Colonic mucosa (tissue), 4 donors: ENCODE measurements around the gene CALML5. TPM values are rescaled to one million over a fixed set of nuclear protein-coding genes. Genes with fewer than 3 reads are reported as not detected.

ENCODE experiments used
- DNase-seq: peaks from one replicate; pipeline ENCODE4 v3.0.0-alpha.2; 2020
- H3K27ac ChIP-seq: fragments of 200-600 bp; one replicate; pipeline ENCODE4 v1.8.0; 2021
- H3K27me3 ChIP-seq: fragments of 200-600 bp; one replicate; pipeline ENCODE4 v1.8.0; 2021
- H3K36me3 ChIP-seq: fragments of 200-600 bp; one replicate; pipeline ENCODE4 v1.8.0; 2021
- H3K4me1 ChIP-seq: fragments of 200-600 bp; one replicate; pipeline ENCODE4 v1.8.0; 2021; ENCODE audit warnings: mild to moderate bottlenecking
- H3K4me3 ChIP-seq: fragments of 200-600 bp; one replicate; pipeline ENCODE4 v1.8.0; 2021
- H3K9ac ChIP-seq, 2 donors: one replicate each; pipeline ENCODE4 v1.7.0; 2013; ENCODE audit warnings: control low read depth in 2 of 2, low read depth in 2 of 2, low read length in 2 of 2
- H3K9me3 ChIP-seq: fragments of 200-600 bp; one replicate; pipeline ENCODE4 v1.8.0; 2021
- CTCF ChIP-seq: fragments of 200-600 bp; IDR thresholded peaks from one replicate; pipeline ENCODE4 v1.8.0; 2022; ENCODE audit warnings: antibody characterized with exemption, mild to moderate bottlenecking
- intact Hi-C: fragments of 100-400 bp; cut with DNase I; formaldehyde crosslinking; loops from one replicate; pipeline ENCODE4 v1.14.1; 2022
- total RNA-seq, 2 donors: library from RNA; stranded (reverse); fragmentation: NEBNext Ultra II Directional in 1 of 2; extraction: Animal tissue kit (Norgen Biotek cat#: 25700) in 1 of 2; gene quantifications; one replicate each; pipeline ENCODE4 v1.2.1, GENCODE V29; 2021
- donor health status: healthy.
- donor health status: DM: no; HTN: no; CAD: no.
- donor health status: DM: no; HTN: no; CAD: no.

CALML5 gene
- total RNA-seq, 2 donors from 2014 or later: not detected

DNA sequence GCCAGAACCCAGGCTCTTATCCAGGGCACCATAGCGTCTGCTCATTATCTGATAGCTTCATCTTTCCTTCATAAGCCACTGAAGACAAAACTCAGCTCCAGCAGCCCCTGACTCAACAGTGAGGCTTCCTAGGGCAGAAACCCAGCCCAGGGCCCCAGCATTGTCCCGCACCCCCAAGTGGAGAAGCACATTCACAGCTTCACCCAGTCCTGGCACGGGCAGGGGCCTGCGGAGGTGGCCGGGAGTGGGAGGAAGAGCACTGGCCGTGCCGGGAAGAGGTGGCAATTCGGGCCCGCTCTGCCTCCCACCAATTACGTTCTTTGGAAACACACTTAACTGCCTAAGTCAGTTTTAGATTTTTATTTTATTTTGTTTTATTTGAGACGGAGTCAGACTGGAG lies 10.3 kb upstream of the CALML5 start:
- TF ChIP-seq CTCF: no peak
- intact Hi-C loops: no loop called here
- H3K27ac ChIP-seq: no peak overlapping the region
- H3K36me3 ChIP-seq: no peaks in the 10 kb centered on the region
- H3K9me3 ChIP-seq: no peaks in the 10 kb centered on the region
- H3K9ac ChIP-seq: no peak overlapping the region
- no peaks in the 10 kb centered on the region for H3K4me1 ChIP-seq
- DNase-seq: no peak
- no peaks in the 10 kb centered on the region for H3K27me3 ChIP-seq
- no peak overlapping the region for H3K4me3 ChIP-seq

DNA sequence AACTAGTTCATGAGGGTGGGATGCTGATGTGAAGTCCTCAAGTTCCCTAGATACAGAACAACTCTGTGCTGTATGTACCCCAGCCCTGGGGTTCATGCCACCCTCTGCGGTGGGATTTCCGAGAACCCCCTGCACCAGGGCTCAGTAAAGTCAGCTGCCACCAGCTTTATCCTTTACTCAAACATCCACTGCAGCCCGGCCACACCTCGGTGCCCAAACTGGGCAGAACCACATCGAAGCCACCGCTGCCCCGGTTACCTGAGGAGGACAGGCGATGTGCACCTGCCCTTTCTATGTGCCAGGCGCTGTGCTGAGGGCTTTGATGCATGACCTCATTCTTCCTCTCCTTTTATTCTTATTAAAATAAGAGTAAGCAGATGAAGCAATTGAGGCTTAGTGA lies 9.9 kb upstream of the CALML5 start:
- Histone ChIP-seq H3K27ac (no peak overlapping the region), H3K4me1 (no peaks in the 10 kb centered on the region), H3K9ac (no peak overlapping the region), H3K9me3 (no peaks in the 10 kb centered on the region), H3K36me3 (no peaks in the 10 kb centered on the region), H3K27me3 (no peaks in the 10 kb centered on the region), H3K4me3 (no peak overlapping the region)
- TF ChIP-seq CTCF: no peak
- no peak for DNase-seq
- intact Hi-C loops: no loop called here

DNA sequence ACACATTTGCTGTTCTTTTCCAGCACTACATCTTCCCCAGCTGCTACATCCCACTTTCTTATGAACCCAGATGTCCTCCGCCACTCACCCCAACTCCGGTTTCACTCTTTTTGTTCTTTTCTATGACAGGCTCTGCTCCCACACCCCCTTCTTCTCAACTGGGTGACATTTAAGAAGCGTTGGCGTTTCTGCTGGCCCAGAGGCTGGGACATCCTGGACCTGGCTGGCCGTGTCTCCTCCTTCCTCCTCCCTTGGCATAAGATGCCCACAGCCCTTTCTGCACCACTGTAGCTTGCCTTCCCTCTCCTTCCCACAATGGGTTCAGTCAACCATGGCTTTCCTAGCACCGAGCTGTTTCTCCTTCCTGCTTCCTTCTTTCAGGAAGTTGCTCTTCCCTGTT lies 9.4 kb upstream of the CALML5 start:
- Histone ChIP-seq H3K36me3 (no peaks in the 10 kb centered on the region), H3K4me3 (no peak overlapping the region), H3K27me3 (no peaks in the 10 kb centered on the region), H3K27ac (no peak overlapping the region), H3K9me3 (no peaks in the 10 kb centered on the region), H3K9ac (no peak overlapping the region), H3K4me1 (no peaks in the 10 kb centered on the region)
- intact Hi-C loops: no loop called here
- DNase-seq: no peak
- no peak for TF ChIP-seq CTCF

DNA sequence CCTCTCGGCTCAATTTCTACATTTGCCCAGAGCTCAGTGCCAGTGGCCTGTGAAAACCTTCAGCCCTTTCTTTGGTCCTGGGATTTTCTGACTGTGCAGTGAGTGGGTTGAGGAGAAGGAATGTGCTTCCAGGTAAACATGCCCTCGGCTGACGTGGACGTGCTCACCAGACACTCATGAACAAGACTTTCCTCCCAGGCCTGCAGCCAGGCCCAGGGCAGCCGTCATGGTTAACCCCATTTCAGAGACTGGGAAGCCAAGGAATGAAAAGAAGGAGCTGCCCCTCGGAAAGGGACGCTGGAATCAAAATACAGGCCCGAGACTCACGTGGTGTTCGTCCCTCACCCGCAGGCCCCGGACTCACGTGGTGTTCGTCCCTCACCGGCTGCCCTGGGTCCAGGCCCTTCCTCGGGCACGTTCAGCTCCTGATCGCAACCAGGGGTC lies 8.8 kb upstream of the CALML5 start:
- Histone ChIP-seq H3K27me3 (no peaks in the 10 kb centered on the region), H3K36me3 (no peaks in the 10 kb centered on the region), H3K4me3 (no peak overlapping the region), H3K9ac (no peak overlapping the region), H3K4me1 (no peaks in the 10 kb centered on the region), H3K27ac (no peak overlapping the region), H3K9me3 (no peaks in the 10 kb centered on the region)
- no peak for TF ChIP-seq CTCF
- no peak for DNase-seq
- intact Hi-C loops: no loop called here

DNA sequence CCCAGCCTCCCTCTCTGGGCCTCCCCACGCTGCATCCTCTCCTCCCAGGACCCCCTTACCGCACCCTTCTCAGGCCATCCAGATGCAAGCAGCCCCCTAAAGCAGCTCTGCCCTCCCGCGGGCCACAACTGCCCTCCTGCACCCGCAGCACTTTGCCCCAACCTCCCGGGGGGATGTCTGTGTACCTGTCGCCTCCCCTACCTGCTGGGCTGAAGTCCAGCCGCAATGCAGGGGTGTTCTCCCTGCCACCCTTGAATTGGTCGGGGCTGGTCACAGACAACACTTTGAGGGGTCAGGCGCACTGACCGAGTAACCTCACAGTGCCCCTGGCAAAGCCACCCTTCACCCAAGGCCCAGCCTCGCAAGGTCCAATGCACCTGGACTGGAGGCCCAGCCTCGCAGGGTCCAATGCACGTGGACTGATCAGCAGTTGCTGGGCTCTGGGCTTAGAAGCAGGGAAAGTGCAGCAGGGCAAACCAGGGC lies 8.3 kb upstream of the CALML5 start:
- H3K36me3 ChIP-seq: no peaks in the 10 kb centered on the region
- H3K9me3 ChIP-seq: no peaks in the 10 kb centered on the region
- DNase-seq: no peak
- intact Hi-C loops: no loop called here
- no peak for TF ChIP-seq CTCF
- H3K9ac ChIP-seq: no peak overlapping the region
- H3K27ac ChIP-seq: no peak overlapping the region
- no peaks in the 10 kb centered on the region for H3K27me3 ChIP-seq
- no peak overlapping the region for H3K4me3 ChIP-seq
- H3K4me1 ChIP-seq: no peaks in the 10 kb centered on the region
